IPS DF 4.7 (cell line): ENCODE results near the gene LRRC74B.
"Not testable (repeated sequence)": the region's sequence is repeated elsewhere in the genome, so short reads cannot be mapped to it uniquely, and the experiment has no call there.

Experiments used
- DNase-seq: peaks from one replicate; pipeline ENCODE4 v3.0.0-alpha.2; 2013; ENCODE audit warnings: low spot score; ENCODE audit errors: extremely low read depth

Gene LRRC74B, protein sequence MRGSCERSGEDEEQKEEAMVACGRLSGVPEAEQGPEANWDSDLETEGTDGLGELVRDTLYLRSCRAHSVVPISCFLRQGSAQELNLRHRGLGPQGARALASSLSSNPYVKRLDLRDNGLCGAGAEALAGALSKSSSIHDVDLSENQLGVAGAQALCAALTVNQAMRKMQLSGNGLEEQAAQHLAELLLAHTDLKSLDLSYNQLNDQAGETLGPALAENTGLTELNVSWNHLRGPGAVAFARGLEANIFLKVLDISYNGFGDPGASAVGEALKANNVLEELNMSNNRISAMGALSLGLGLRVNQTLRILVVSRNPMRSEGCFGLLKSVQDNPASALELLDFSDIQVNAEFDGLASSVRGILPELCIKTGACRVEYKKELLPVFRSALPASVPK

DNA sequence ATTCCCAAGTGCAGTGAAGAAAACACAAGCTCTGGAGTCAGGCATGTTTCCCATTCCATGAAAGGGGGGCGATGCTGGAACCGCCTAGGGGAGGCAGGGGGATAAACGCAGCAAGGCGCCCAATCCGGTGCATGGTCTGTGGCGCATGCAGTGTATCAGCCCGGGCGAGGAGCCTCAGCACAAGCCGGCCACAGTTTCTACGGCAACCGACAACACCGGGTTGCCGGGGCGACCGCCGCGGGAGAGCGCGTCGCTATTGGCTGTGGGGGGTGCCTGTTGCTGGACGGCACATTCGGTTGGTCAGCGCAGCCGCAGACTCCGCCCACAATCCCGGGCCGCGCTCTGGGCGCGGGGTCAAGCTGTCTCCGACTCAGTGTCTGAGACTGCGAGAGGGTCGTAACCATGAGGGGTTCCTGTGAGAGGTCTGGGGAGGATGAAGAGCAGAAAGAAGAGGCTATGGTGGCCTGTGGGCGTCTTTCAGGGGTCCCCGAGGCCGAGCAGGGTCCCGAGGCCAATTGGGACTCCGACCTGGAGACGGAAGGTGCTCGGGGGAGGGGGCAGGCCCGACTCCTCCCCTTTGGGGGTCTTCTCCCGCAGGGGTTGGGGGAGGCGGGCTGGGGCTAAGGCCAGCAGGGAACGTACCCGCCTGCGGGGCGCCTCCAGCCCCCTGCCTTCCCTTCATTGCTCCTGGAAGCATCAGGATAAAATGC lies at the start of gene LRRC74B:
TSS of gene LRRC74B (plus strand) at position 362 of the 710 bp plus-strand sequence. CDS start at position 403, 41 bp downstream.
- peak; percentile 75 for DNase-seq

DNA sequence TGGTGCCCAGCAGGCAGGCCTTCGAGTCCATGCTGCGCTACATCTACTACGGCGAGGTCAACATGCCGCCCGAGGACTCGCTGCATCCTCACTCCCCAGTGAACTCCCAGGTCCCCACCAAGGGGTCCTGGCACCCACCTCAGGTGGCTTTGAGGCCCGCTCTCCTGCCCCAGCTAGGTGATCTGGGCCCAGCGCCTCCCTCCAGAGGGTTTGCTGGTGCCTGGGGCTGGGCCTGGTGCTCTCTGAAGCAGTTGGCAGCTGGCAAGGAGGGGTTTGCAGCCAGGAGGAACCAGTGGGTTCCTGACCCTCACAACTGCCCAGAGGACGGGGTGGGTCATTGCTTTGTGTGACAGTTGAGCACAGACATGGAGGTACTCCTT lies 49.7 kb upstream of the LRRC74B start:
- DNase-seq: no peak

DNA sequence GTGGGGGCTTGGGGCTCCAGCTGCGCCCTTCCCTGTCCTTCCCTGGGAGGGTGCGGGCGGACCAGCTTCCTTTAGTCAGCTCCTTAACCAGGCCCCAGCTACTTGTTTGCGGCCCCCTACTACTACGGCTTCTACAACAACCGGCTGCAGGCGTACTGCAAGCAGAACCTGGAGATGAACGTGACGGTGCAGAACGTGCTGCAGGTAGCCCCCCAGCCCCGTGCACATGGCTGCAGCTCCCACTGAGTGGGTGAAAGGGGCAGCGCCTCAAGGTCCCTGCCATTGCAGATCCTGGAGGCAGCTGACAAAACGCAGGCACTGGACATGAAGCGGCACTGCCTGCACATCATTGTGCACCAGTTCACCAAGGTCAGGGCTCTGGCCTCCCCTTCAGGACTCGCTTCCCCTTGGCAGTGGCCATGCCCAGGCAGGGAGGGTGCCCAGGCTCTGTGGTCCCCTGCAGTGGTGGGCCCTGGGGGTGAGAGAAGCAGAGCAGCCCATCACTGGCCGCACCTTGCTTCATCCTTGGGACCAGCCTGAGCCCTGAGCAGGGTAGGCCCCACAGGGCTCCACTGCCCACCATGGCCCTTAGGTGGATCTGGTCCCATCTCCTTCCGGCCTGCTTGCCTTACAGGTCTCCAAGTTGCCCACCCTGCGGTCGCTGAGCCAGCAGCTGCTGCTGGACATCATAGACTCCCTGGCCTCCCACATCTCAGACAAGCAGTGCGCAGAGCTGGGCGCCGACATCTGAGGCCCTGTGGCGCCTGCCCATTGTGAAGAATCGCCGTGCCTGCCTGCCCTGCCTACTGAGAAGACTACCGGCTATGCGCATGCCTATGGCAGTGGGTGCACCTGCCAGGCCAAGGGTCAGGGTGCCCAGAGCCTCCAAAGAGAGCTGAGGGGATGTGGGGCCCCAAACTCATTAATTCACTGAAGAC lies 48.9 kb upstream of the LRRC74B start:
- DNase-seq: no peak

GRCh38 chr22:20997536-20998257 lies 48.0 kb upstream of the LRRC74B start:
- no peak for DNase-seq

GRCh38 chr22:20998411-20999336 lies 47.1 kb upstream of the LRRC74B start:
- no peak for DNase-seq

- no peak for DNase-seq
These were observed 46.2 kb upstream of the LRRC74B start for GRCh38 chr22:20999350-21000206.

- DNase-seq: no peak
These were observed 45.3 kb upstream of the LRRC74B start for GRCh38 chr22:21000207-21000986.

GRCh38 chr22:21000987-21001600 lies 44.7 kb upstream of the LRRC74B start:
- no peak for DNase-seq

DNA sequence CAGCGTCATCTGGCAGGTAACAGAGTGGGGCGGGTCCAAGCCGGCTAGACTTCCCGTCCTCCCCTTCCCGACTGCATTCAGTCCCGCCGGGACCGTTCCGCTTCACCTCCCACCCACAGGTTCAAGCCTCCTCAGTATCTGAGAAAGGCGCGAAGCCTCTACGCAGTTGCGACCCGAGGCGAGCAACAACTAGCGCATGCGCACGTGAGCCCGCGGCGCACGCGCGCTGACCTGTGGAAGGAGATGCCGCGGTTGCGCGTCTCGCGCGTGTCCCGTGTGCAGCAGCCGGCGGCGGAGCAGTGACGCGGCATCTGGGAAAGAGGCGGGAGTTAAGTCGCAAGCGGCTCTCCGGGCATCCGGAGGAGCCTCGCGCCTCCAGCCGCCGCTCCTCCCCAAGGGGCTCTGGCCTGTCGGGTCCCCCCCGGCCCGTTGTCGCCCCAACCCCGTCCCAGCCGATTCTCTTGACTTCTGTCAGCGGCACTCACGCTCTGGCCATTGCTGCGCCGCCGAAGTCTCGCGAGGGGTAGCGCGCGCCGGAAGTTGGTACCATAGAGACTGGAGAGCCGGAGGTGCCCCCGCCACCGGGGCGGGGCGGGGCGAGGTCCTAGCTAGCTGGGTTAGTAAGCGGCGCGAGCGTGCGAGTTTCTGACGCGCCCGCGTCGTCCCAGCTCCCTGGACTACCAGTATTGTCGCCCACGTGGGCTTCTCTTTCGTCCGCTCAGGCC lies 44.0 kb upstream of the LRRC74B start, which contains the start of gene THAP7:
TSS of gene THAP7 (minus strand) at position 518 of the 725 bp plus-strand sequence. CDS start at position 311, 207 bp downstream.
- DNase-seq: no peak

DNA sequence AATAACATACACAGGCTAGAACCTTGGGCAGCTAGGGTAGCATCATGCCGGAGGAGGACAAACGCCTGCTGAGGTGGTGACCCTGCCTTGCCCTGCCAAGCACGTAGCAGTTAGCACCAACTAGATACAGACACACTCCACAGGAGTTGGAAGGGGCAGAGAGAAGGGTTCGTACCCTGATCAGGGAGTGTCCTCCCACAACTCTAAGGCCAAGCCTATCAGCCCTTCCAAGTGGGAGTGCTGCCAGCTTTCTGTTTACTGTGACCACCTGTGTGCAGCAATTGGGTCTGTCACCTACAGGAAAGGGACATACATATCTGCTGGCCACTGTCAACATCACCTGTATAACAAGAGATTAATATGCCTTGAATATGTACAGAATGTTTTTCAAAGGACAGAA lies 42.0 kb upstream of the LRRC74B start:
- DNase-seq: no peak

DNA sequence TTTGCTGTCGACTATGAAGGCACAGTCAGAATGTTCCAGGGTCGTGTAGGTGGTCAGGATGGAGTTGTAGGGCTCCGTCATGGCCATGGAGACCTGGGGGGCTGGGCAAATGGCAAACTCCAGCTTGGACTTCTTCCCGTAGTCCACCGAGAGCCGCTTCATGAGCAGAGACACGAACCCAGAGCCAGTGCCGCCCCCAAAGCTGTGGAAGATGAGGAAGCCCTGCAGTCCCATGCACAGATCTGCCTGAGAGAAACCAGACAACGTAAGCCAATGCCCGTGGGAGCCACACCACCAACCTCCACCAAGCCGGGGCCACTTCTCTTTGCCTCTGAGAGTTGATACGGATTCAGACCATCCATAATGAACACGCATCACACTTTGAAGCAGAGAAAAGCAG lies 36.5 kb upstream of the LRRC74B start:
- DNase-seq: not testable (repeated sequence)

DNA sequence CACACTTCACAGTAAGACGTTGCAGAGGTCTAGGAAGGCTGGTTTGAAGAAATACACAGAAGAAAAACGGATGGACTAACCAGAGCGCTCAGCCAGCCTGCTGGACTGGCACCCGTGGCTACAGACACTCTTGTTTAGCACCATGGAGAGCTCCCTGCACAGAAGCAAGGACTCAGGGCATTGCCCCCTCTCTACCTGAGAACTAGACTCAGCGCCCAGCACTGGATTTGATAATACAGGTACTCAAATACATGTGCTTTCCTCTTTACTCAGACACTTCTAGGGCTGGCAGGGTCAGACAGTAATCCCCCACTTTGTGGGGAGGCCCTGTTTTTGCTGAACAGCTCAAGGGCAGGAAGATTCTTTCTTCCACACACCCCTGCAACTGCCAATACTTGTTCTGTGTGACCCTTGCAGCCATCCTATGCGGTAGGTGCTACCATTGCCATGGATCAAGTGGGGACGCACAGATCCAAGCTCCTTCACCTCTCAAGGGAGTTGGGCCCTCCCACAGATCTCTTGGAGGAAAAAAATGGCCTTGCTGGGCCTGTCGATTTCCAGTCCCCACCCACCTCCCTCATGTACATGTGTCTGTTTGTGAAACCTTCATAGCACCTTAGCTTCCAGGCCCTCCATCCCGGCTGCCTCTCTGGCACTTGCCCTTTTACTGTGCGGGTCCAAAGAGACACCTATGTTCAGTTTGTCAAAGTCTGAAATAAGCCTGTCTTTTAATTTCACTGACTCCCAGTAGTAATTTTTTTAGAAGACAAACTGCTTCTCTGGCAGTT lies 35.9 kb upstream of the LRRC74B start:
- DNase-seq: no peak

DNA sequence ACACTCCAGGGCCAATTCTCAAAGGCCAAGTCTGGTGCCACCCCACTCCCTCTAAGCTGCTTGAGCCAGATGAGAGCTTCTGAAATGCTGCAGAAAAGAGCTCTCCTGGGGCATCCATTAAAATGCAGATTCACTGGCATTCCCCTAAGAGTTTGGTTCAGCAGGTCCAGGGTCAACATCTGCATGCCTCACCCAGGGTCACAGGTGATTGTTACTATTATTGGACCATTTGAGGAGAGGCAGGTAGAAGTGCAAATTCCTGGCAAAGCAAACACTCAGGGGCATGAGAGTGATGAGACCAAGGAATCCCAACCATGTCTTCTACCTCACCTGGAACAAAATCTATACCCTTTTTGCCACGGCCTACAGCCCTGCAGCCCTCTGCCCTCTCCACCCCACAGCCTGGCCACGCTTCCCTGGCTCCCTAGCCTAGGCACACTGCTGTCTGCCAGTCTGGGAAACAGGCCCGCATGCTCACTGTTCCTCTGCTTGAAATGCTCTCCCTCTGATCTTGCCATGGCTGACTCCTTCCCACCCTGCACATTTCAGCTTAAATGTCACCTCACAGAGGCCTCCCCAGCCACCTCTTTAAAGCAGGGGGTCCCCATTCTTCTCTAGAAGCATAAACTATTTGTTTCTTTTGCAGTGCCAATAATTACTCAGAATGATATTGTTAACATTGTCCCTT lies 35.2 kb upstream of the LRRC74B start:
- no peak for DNase-seq

GRCh38 chr22:21012446-21013407 lies 33.0 kb upstream of the LRRC74B start:
- DNase-seq: no peak
